ENCODE results near the gene FCGBP.

DNA sequence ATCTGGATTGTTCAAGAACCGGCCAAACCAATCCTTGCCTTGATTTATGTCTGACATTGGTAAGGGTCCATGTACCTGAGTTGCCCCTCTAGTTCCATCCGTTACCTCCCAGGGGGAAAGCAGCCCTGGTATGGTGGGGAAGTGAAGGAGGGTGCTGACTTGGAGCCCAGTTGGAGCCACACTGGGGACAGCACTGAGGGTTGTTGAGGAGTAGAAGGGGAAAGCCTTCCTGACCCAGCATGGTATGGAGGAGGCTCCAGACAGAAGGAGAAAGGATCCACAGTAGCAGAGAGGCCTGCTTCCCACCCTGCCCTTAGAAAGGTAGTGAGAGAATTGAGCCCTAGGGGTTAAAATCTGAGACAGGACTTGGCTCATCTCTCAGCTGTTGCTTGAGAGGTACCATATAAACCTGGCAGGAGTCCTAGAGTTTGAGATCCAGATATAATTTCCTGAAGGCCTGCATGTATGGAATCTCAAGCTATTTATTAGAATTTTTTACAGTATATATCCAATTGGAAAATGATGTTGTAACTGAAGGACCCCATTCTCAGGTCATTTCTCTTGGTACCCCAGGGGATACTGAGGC lies 16.7 kb upstream of the FCGBP start:
- no peak for TF ChIP-seq EZH2 (IDR thresholded peaks at IDR 0.05; ENCODE audit: low read length, unreplicated experiment)
- TF ChIP-seq, protein P1, sequence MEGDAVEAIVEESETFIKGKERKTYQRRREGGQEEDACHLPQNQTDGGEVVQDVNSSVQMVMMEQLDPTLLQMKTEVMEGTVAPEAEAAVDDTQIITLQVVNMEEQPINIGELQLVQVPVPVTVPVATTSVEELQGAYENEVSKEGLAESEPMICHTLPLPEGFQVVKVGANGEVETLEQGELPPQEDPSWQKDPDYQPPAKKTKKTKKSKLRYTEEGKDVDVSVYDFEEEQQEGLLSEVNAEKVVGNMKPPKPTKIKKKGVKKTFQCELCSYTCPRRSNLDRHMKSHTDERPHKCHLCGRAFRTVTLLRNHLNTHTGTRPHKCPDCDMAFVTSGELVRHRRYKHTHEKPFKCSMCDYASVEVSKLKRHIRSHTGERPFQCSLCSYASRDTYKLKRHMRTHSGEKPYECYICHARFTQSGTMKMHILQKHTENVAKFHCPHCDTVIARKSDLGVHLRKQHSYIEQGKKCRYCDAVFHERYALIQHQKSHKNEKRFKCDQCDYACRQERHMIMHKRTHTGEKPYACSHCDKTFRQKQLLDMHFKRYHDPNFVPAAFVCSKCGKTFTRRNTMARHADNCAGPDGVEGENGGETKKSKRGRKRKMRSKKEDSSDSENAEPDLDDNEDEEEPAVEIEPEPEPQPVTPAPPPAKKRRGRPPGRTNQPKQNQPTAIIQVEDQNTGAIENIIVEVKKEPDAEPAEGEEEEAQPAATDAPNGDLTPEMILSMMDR (conservative IDR thresholded peaks at IDR 0.05; ENCODE audit: low read depth, low read length), result no peak
